Activated T-helper 2 cell treated with anti-CD3 and anti-CD28 coated beads, Interferon-gamma antibody, Interleukin-2, Interleukin-4, amounts not matched to agents 10 μg/mL and 5 μg/mL and 100 μg/mL, durations not matched to agents 14 hours and 24 hours and 36 hours (primary cell): ENCODE results near the gene SMC3. TPM values are rescaled to one million over a fixed set of nuclear protein-coding genes. Genes with fewer than 3 reads are reported as not detected.
"Not testable (repeated sequence)": the region's sequence is repeated elsewhere in the genome, so short reads cannot be mapped to it uniquely, and the experiment has no call there.

ENCODE experiments used
- DNase-seq: peaks from one replicate; pipeline ENCODE4 v3.0.0; 2021; ENCODE audit warnings: low spot score
- H3K27ac Mint-ChIP-seq: one replicate; pipeline ENCODE4 v1.8.0; 2021; ENCODE audit warnings: mixed read lengths
- H3K27me3 Mint-ChIP-seq: one replicate; pipeline ENCODE4 v1.8.0; 2021; ENCODE audit warnings: low read depth, mixed read lengths
- H3K36me3 Mint-ChIP-seq: one replicate; pipeline ENCODE4 v1.8.0; 2021; ENCODE audit warnings: low read depth, mixed read lengths
- H3K4me1 Mint-ChIP-seq: one replicate; pipeline ENCODE4 v1.8.0; 2021; ENCODE audit warnings: low read depth, mixed read lengths
- H3K4me3 Mint-ChIP-seq: one replicate; pipeline ENCODE4 v1.8.0; 2021; ENCODE audit warnings: low read depth, mild to moderate bottlenecking, moderate library complexity, mixed read lengths
- H3K9me3 Mint-ChIP-seq: one replicate; pipeline ENCODE4 v1.8.0; 2021; ENCODE audit warnings: mixed read lengths
- intact Hi-C: fragments of 100-400 bp; cut with micrococcal nuclease; formaldehyde crosslinking; loops from one replicate; pipeline ENCODE4 v1.15.1; 2023
- total RNA-seq: library from RNA; stranded (reverse); gene quantifications from 2 replicates; pipeline ENCODE4 v1.2.3, GENCODE V29; 2022

The SMC3 gene
- total RNA-seq, 1 donor from 2014 or later = 78.8 TPM

DNA sequence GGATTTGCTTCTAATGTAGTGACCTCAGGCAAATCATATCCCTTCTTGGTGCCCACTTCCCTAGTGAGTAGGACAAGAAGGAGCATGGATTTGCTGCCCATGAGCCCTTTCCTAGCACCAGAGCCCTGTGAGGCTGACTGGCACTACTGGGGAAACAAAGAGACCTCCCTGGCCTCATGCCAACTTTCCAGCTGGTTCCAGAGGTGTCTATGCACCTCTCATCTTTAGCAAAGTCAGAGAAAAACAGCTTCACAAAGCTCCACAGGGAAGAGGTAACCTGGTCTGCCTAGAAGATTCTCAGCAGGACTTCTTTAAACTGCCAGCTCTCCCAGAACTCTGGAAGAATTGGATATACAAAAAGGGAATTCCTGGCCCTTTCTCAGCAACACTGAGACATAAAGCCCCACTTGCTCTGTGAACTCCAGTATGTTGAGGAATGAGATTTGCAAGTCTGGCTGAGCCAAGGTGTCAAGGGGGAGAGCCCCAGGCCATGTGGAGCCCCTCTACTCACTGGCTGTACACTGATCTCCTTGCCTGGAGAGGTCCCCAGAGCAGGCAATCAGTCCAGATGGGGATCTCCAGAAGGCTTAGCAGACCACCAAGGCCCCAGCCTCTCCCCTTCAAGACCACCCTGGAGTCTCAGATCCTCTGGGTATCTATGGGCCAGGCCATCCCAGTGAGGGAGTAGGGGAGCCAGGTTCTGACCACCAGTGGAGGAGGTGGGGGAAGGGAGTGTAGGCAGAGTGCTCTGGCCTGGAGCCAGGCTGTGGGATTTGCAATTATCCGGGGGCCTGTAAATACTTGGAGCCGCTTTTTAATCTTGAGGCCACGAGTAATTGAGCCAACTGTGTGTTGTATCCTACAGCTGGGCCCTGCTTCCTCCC lies 52.3 kb downstream of the SMC3 start:
- Mint-ChIP-seq H3K9me3 (no peaks in the 10 kb centered on the region), H3K4me1 (peaks cover 26% of the 10 kb centered on the region), H3K27me3 (peaks cover 6% of the 10 kb centered on the region), H3K27ac (no peak overlapping the region), H3K4me3 (no peak overlapping the region), H3K36me3 (no peaks in the 10 kb centered on the region)
- no peak for DNase-seq
- intact Hi-C loops = loop anchor here (2.0 to 10.0 kb wide), 4 partner anchors 23 to 375 kb away; partner anchors contain the start of gene PDCD4

DNA sequence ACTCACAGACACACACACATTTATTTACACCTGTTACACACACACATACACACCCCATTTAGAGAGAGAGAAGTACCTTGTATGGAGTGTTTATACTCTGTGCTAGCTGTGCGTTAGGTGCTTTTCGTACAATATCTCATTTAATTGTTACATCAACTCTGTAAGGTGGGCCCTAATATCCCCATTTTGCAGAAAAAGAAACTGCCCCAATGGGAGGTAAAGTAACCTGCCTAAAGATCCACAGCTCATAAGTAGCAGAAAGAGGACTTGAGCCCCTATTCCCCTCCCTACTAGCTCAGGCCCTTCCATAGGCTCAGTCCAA lies 52.9 kb downstream of the SMC3 start:
- Mint-ChIP-seq H3K27me3 (peaks cover 8% of the 10 kb centered on the region), H3K36me3 (no peaks in the 10 kb centered on the region), H3K27ac (no peak overlapping the region), H3K9me3 (no peaks in the 10 kb centered on the region), H3K4me3 (no peak overlapping the region), H3K4me1 (peaks cover 24% of the 10 kb centered on the region)
- intact Hi-C loops = no loop called here
- DNase-seq = no peak

DNA sequence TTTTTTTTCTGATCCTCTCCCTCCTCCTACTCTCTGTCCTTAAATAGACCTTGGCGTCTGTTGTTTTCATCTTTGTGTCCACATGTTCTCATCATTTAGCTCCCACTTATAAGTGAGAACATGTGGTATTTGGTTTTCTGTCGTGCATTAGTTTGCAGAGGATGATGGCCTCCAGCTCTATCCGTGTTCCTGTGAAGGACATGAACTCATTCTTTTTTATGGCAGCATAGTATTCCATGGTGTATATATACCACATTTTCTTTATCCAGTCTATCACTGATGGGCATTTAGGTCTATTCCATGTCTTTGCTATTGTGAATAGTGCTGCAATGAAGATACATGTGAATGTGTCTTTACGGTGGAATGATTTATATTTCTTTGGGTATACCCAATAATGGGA lies 55.8 kb downstream of the SMC3 start:
- H3K4me3 Mint-ChIP-seq, H3K36me3 Mint-ChIP-seq, H3K9me3 Mint-ChIP-seq, intact Hi-C loops, DNase-seq, H3K27ac Mint-ChIP-seq, H3K4me1 Mint-ChIP-seq: not testable (repeated sequence)
- peaks cover 14% of the 10 kb centered on the region for H3K27me3 Mint-ChIP-seq

DNA sequence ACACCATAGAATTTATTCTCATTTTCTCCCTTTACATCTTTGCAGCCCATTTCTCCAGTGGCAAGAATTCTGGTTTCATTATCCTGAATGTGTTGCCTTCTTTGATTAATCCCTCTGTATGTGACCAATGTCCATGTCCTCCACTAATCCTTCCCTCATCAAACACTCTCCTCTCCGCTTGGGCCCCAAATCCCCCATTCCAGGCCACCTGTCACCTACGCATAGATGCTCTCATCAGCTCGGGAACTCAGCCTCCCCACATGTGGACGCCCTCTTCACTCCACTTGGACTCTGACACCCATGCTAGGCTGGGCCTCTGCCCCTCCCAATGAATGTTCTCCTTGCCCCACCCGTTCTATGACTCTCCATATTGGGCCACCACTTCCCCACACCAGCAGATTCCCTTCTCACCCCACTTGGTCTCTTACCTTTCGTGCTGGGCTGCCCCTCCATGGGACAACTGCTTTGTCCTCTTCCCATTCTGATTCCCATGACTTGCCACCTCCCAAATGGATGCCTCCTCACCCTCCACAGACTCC lies 57.9 kb downstream of the SMC3 start:
- Mint-ChIP-seq H3K4me1 (no peaks in the 10 kb centered on the region), H3K36me3 (no peaks in the 10 kb centered on the region), H3K27me3 (peaks cover 21% of the 10 kb centered on the region), H3K9me3 (no peaks in the 10 kb centered on the region), H3K4me3 (no peak overlapping the region), H3K27ac (no peak overlapping the region)
- DNase-seq = no peak
- intact Hi-C loops = no loop called here

DNA sequence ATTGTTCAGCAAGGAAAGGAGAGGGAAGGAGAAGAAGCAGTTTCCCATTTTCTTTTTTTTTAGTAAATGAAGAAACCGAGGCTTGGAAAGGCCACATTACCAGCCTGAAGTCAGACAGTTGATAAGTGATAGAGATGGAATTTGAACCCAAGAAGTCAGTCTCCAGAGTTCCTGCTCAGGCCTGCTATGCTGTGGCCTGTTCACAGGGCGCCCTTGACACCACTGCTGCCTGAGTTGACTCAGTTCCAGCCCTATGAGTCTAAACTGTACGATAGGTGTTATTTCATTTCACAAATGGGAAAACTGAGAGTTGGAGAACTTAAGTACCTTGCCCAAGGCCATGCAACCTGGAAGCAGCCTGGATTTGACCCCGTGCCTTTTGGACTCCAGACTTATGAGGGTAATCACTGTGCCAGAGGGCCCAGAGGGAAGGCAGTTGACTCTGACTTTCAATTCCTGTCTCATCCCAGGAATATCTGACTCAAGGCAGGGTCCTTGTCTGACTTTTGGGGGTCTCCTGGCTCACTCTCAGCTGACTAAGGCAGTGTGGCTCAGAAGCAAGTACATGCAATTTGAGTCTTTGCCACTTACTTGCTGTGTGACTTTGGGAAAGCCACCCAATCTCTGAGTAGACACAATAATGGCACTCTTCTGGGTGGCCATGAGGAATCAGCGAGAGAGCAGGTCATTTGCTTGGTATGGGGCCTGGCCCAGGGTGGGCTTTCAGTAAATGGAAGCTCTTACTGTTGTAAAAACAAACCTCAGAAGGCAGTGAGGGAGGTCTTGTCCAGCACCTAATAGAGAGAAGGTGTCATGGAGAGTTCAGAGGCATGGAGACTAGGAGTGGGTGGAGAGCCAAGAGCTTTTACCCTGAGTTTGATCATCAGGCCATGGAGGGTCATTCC lies 58.7 kb downstream of the SMC3 start:
- no peak overlapping the region for H3K27ac Mint-ChIP-seq
- H3K27me3 Mint-ChIP-seq = peaks cover 21% of the 10 kb centered on the region

DNA sequence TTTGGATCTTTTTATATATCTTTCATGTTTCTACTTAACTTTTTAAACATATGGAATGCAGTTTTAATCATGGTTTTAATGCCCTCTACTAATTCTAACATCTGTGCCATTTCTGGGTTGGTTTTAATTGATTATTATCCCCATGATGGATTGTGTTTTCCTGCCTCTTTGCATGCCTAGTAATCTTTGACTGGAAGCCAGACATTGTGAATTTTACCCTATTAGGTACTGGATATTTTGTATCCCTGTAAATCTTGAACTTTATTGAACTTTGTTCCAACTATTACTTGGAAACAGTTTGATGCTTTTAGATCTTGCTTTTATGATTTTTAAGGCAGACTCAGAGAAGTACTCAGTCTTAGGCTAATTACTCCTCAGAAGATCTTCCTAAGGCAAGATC lies 60.7 kb downstream of the SMC3 start:
- H3K9me3 Mint-ChIP-seq = no peaks in the 10 kb centered on the region
- H3K4me1 Mint-ChIP-seq = no peaks in the 10 kb centered on the region
- H3K27ac Mint-ChIP-seq = no peak overlapping the region
- H3K4me3 Mint-ChIP-seq = no peak overlapping the region
- intact Hi-C loops = no loop called here
- no peak for DNase-seq
- peaks cover 21% of the 10 kb centered on the region for H3K27me3 Mint-ChIP-seq
- no peaks in the 10 kb centered on the region for H3K36me3 Mint-ChIP-seq

More for the DNA sequence above, 58.7 kb downstream of the SMC3 start:
- Mint-ChIP-seq H3K4me1 (no peaks in the 10 kb centered on the region), H3K4me3 (no peak overlapping the region), H3K36me3 (no peaks in the 10 kb centered on the region), H3K9me3 (no peaks in the 10 kb centered on the region)
- no peak for DNase-seq
- intact Hi-C loops = no loop called here

DNA sequence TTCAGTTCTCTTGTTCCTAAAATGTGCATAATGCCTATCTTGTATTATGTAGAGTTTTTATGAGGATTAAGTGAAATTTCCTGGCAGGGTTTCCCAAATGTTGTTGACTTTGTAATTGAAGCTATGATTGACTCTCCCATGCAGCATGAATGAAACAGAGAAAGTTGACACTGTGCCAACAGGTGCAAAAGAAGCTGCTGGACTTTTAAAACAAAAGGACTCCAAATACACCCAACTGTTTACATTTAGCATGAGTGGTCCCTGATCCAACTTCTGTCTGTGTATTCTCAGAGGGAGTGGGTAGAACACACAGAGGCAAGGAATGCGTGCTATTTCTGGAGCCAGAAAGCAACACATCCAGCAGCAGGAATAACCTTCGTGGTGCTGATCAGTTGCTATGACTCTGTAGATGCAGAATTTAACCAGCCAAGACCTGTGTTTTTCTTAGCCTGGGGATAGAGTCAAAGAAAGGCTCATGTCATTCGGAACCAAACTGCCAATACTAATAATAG lies 62.2 kb downstream of the SMC3 start:
- H3K9me3 Mint-ChIP-seq = no peaks in the 10 kb centered on the region
- H3K4me1 Mint-ChIP-seq = no peaks in the 10 kb centered on the region
- H3K36me3 Mint-ChIP-seq = no peaks in the 10 kb centered on the region
- DNase-seq = no peak
- no peak overlapping the region for H3K4me3 Mint-ChIP-seq
- peaks cover 16% of the 10 kb centered on the region for H3K27me3 Mint-ChIP-seq
- intact Hi-C loops = no loop called here
- no peak overlapping the region for H3K27ac Mint-ChIP-seq

DNA sequence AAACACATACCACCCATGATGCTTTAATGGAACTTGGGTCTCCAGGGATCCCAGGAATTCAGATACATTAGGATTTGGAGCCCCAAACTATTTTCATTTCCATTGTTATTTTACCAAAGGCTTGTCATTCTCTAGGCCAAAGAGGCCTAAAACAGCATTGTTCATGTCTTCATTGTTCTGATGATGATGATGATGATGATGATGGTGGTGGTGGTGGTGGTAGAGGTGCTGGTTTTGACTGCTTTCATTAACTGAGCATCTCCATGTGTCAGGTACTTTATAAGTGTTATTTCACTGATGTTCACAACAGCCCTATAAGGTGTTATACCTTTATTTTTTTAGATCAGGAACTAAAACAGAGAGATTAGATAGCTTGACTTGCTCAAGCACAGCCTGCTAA lies 64.4 kb downstream of the SMC3 start:
- no peak for DNase-seq
- Mint-ChIP-seq H3K9me3 (no peaks in the 10 kb centered on the region), H3K27me3 (peaks cover 20% of the 10 kb centered on the region), H3K4me1 (no peaks in the 10 kb centered on the region), H3K4me3 (no peak overlapping the region), H3K27ac (no peak overlapping the region), H3K36me3 (no peaks in the 10 kb centered on the region)
- intact Hi-C loops = no loop called here

DNA sequence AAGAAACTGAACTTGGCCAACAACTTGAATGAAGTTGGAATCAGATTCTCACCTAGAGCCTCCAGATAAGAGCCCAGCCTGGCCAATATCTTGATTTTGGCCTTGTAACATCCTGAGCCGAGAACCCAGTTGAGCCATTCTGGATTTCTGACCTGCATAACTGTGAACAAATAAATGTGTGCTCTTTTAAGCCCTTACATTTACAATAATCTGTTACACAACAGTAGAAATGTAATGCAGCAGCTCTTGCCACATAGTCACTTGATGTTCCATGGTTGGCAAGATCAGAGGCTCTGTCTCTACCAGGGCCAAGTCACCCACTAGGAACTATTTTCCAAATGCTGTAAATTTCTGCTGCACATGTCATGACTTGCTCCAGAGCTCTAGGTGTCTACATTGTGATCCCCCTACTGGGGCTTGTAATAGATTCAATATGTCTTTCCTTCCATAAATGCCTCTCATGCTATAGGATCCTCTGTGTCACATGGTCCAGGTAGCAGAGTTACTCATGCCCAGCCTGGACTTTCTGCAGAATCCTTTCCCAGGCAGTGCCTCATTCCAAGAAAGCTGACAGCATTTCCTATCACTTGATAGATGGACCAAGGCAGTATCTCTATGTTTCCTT lies 65.2 kb downstream of the SMC3 start:
- no peaks in the 10 kb centered on the region for H3K4me1 Mint-ChIP-seq
- intact Hi-C loops = no loop called here
- H3K9me3 Mint-ChIP-seq = no peaks in the 10 kb centered on the region

DNA sequence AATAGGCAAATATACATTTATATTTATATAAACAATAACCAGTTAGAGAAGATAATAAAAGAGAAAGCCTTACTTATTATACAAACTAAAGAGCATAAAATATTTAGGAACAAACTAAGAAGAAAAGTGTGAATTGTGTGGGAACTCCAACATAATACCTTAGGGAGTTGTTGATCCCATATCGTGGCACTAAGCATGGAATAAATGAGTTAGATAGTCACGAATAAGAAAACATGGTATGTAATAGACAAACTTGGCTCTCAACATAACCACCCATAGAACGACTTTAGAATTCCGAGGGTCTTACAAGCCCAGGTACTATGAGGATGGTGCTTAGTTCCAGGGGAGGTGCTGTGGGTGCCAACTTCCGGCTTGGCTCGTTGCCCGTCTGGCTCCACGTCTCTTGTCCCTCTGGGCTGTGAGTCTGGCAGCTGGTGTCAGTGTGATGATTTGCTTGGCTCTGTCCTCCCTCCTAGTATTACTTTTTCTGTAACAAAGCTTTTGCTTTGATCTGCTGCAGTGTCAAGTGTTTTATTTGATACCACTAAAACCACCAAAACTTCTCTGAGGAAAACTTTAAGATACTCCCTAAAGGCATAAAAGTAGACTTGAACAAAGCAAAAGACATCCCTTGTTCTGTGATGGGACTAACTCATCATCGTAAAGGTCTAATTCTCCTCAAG lies 67.2 kb downstream of the SMC3 start:
- intact Hi-C loops = no loop called here
- Mint-ChIP-seq H3K9me3 (no peaks in the 10 kb centered on the region), H3K4me1 (no peaks in the 10 kb centered on the region), H3K36me3 (no peaks in the 10 kb centered on the region), H3K27me3 (peaks cover 25% of the 10 kb centered on the region), H3K4me3 (no peak overlapping the region), H3K27ac (no peak overlapping the region)
- no peak for DNase-seq

More for the DNA sequence above, 65.2 kb downstream of the SMC3 start:
- Mint-ChIP-seq H3K27me3 (peaks cover 18% of the 10 kb centered on the region), H3K36me3 (no peaks in the 10 kb centered on the region), H3K4me3 (no peak overlapping the region), H3K27ac (no peak overlapping the region)
- DNase-seq = no peak

DNA sequence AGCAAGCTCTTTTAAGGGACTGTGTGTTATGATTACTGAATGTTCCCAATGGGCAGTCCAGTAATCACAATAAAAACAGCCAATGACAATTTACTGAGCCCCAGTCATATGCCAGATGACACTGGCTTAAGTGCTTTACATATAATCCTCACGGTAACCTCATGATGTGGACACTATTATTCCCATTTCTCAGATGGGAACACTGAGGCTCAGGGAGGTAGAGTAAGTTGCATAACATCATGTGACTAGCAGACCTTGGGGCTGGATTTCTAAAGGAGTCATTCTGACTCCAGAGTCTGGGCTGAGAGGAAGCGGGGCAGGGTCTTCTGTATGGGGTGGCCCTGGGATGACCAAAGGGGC lies 69.1 kb downstream of the SMC3 start:
- Mint-ChIP-seq H3K36me3 (no peaks in the 10 kb centered on the region), H3K4me3 (no peak overlapping the region), H3K4me1 (peaks cover 6% of the 10 kb centered on the region), H3K9me3 (no peaks in the 10 kb centered on the region), H3K27me3 (peaks cover 34% of the 10 kb centered on the region), H3K27ac (no peak overlapping the region)
- intact Hi-C loops = no loop called here
- no peak for DNase-seq

DNA sequence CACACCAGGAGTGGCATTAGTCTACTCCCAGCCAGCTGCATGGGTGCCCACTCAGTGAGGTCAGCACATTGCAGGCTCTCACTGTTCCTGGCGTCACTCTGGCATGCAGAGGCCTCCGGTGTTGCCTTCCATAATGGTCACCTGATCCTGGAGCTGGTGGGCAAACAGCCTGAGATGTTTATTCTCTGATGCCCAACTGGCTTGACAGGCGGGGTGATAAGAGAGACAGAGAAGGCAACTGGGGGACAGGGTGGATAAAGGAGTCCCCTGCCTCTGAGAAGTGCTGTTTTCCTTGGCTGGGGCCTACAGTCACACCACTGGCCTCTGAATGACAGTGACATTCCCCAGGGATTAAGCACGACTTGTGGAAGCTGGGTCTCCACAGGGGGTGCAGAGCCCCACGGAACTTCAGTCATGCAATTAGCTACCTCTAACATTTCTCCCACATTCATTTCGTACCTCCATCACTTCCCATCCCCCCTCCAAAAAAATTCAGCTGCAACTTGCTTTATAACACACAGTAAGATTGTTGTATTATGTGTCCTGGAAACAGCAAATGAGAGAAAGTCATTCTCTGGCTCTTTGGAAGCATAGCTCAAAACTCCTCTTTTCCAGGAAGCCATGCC lies 69.5 kb downstream of the SMC3 start:
- no peaks in the 10 kb centered on the region for H3K9me3 Mint-ChIP-seq
- no peak overlapping the region for H3K4me3 Mint-ChIP-seq
- no peak overlapping the region for H3K27ac Mint-ChIP-seq
- H3K36me3 Mint-ChIP-seq = no peaks in the 10 kb centered on the region
- peaks cover 9% of the 10 kb centered on the region for H3K4me1 Mint-ChIP-seq
- no peak for DNase-seq
- intact Hi-C loops = no loop called here
- H3K27me3 Mint-ChIP-seq = peaks cover 39% of the 10 kb centered on the region
